H1 (cell line): ENCODE data around the gene PSME2. TPM values are rescaled to one million over a fixed set of nuclear protein-coding genes. Genes with fewer than 3 reads are reported as not detected.
A peak's percentile ranks its signal among the peaks of the same experiment; 100 is the strongest.

Experiments used
- CTCF ChIA-PET: fragments of 300-600 bp; sonication (Branson Sonifier 250); formaldehyde crosslinking; loops from one replicate; lab custom pipeline; 2021; ENCODE audit not compliant: partially characterized antibody; lab: Charles Lee
- POLR2A ChIA-PET: fragments of 300-600 bp; sonication (Branson Sonifier 250); formaldehyde crosslinking; loops from one replicate; lab custom pipeline; 2021; ENCODE audit warnings: inconsistent platforms; ENCODE audit not compliant: partially characterized antibody; lab: Charles Lee
- DNase-seq, 2 experiments: peaks; one replicate each; pipeline versions ENCODE4 v3.0.0 to v3.0.0-alpha.2; 2010 to 2022; ENCODE audit warnings: low spot score in 2 of 2, low read depth in 1 of 2, mixed read lengths in 1 of 2
- FAIRE-seq: peaks from 2 replicates; lab custom pipeline; 2011; peaks lifted over from hg19 to GRCh38; lab: Jason Lieb, UNC
- H2AFZ ChIP-seq: 2 replicates; pipeline ENCODE4 v1.8.1; 2012; ENCODE audit warnings: low read length, inconsistent platforms
- H2AK5ac ChIP-seq: 2 replicates; pipeline ENCODE4 v1.6.1; 2013; ENCODE audit warnings: low read depth, low read length
- H2BK120ac ChIP-seq: replicated peaks from 2 replicates; pipeline ENCODE3; 2013; ENCODE audit warnings: low read depth, low read length, inconsistent platforms
- H2BK12ac ChIP-seq: 2 replicates; pipeline ENCODE4 v1.6.1; 2013; ENCODE audit warnings: low read depth, low read length
- H2BK15ac ChIP-seq: 2 replicates; pipeline ENCODE4 v1.6.1; 2013; ENCODE audit warnings: low read length
- H2BK20ac ChIP-seq: 2 replicates; pipeline ENCODE4 v1.6.1; 2013; ENCODE audit warnings: low read length
- H2BK5ac ChIP-seq: 2 replicates; pipeline ENCODE4 v1.6.1; 2013; ENCODE audit warnings: low read depth, low read length
- H3K14ac ChIP-seq: 2 replicates; pipeline ENCODE4 v1.6.1; 2013; ENCODE audit warnings: inconsistent platforms; ENCODE audit not compliant: insufficient read length
- H3K18ac ChIP-seq: 2 replicates; pipeline ENCODE4 v1.6.1; 2013; ENCODE audit warnings: low read length; ENCODE audit errors: extremely low read depth
- H3K23ac ChIP-seq: 2 replicates; pipeline ENCODE4 v1.6.1; 2013; ENCODE audit warnings: inconsistent platforms; ENCODE audit not compliant: insufficient read length
- H3K23me2 ChIP-seq: 2 replicates; pipeline ENCODE4 v1.6.1; 2013; ENCODE audit warnings: low read depth, low read length
- H3K27ac ChIP-seq: 2 replicates; pipeline ENCODE4 v1.6.1; 2011; ENCODE audit warnings: low read depth, low read length, inconsistent platforms
- H3K27me3 ChIP-seq, 4 experiments: replicated peaks in 1 of 4; 1 replicate in 1 of 4; 2 replicates in 3 of 4; pipeline versions ENCODE4 v1.6.1 to v1.8.1; 2011 to 2013; ENCODE audit warnings: low read length in 3 of 4, mild to moderate bottlenecking in 3 of 4, inconsistent platforms in 2 of 4, mixed read lengths in 2 of 4, moderate library complexity in 1 of 4; ENCODE audit not compliant: control insufficient read depth in 3 of 4, insufficient read depth in 3 of 4; ENCODE audit errors: extremely low read depth in 1 of 4
- H3K36me3 ChIP-seq, 4 experiments: 2 replicates each; pipeline versions ENCODE4 v1.6.1 to v1.8.1; 2011 to 2013; ENCODE audit warnings: mild to moderate bottlenecking in 4 of 4, low read length in 3 of 4, moderate library complexity in 2 of 4, control low read depth in 1 of 4, inconsistent platforms in 1 of 4; ENCODE audit not compliant: insufficient read depth in 4 of 4, control insufficient read depth in 2 of 4
- H3K4ac ChIP-seq: replicated peaks from 2 replicates; pipeline ENCODE3; 2013; ENCODE audit warnings: low read length, low read depth, mixed read lengths, inconsistent platforms; ENCODE audit not compliant: insufficient read length
- H3K4me1 ChIP-seq, 4 experiments: replicated peaks in 1 of 4; 1 replicate in 1 of 4; 2 replicates in 3 of 4; pipeline versions ENCODE4 v1.6.1 to v1.8.1; 2011 to 2013; ENCODE audit warnings: low read length in 3 of 4, inconsistent platforms in 2 of 4, mixed read lengths in 1 of 4; ENCODE audit not compliant: insufficient read depth in 4 of 4, control insufficient read depth in 3 of 4
- H3K4me2 ChIP-seq, 2 experiments: 2 replicates each; pipeline versions ENCODE4 v1.6.1 to v1.8.1; 2011 to 2013; ENCODE audit warnings: low read depth in 2 of 2, low read length in 2 of 2, control low read depth in 1 of 2, inconsistent platforms in 1 of 2, mild to moderate bottlenecking in 1 of 2; ENCODE audit not compliant: insufficient read depth in 1 of 2
- H3K4me3 ChIP-seq, 4 experiments: fragments of 200-600, 300-600 bp in 1 of 4; sonication (generic), shearing (Covaris generic), sonication (Bioruptor Twin) in 1 of 4; 2 replicates each; pipeline versions ENCODE4 v1.5.1 to v1.8.1; 2011 to 2016; ENCODE audit warnings: low read length in 4 of 4, low read depth in 3 of 4, control low read depth in 2 of 4, inconsistent platforms in 2 of 4, mild to moderate bottlenecking in 2 of 4, mixed read lengths in 1 of 4, moderate library complexity in 1 of 4; ENCODE audit not compliant: insufficient read depth in 2 of 4; ENCODE audit errors: extremely low read depth in 1 of 4
- H3K56ac ChIP-seq: replicated peaks from 2 replicates; pipeline ENCODE3; 2013; ENCODE audit warnings: low read depth, mild to moderate bottlenecking, mixed read lengths, low read length, inconsistent platforms; ENCODE audit not compliant: insufficient read length
- H3K79me1 ChIP-seq: 2 replicates; pipeline ENCODE4 v1.6.1; 2013; ENCODE audit warnings: low read depth, low read length, control low read depth
- H3K79me2 ChIP-seq, 2 experiments: 2 replicates each; pipeline versions ENCODE4 v1.6.1 to v1.8.1; 2012 to 2013; ENCODE audit warnings: low read length in 2 of 2, mild to moderate bottlenecking in 2 of 2, inconsistent platforms in 1 of 2; ENCODE audit not compliant: insufficient read depth in 2 of 2, control insufficient read depth in 1 of 2
- H3K9ac ChIP-seq, 4 experiments: replicated peaks in 1 of 4; 1 replicate in 1 of 4; 2 replicates in 3 of 4; pipeline versions ENCODE4 v1.6.1 to v1.8.1; 2011 to 2013; ENCODE audit warnings: low read depth in 3 of 4, low read length in 3 of 4, control low read depth in 2 of 4, mild to moderate bottlenecking in 2 of 4, moderate library complexity in 2 of 4, inconsistent platforms in 1 of 4; ENCODE audit errors: extremely low read depth in 1 of 4
- H3K9me3 ChIP-seq, 2 experiments: 2 replicates each; pipeline versions ENCODE4 v1.6.1 to v1.8.1; 2012 to 2013; ENCODE audit warnings: mild to moderate bottlenecking in 2 of 2, moderate library complexity in 2 of 2, control low read depth in 1 of 2, inconsistent platforms in 1 of 2, low read depth in 1 of 2, low read length in 1 of 2, mixed read lengths in 1 of 2; ENCODE audit not compliant: insufficient read depth in 2 of 2
- H4K20me1 ChIP-seq, 2 experiments: replicated peaks in 1 of 2; 2 replicates each; pipeline versions ENCODE3 to v1.8.1; 2011 to 2013; ENCODE audit warnings: inconsistent platforms in 2 of 2, low read length in 2 of 2, mild to moderate bottlenecking in 1 of 2; ENCODE audit not compliant: insufficient read depth in 2 of 2, control insufficient read depth in 1 of 2
- H4K5ac ChIP-seq: 2 replicates; pipeline ENCODE4 v1.6.1; 2013; ENCODE audit warnings: low read length, low read depth, mixed read lengths, inconsistent platforms; ENCODE audit not compliant: insufficient read length
- H4K8ac ChIP-seq: 2 replicates; pipeline ENCODE4 v1.8.0; 2013; ENCODE audit warnings: mild to moderate bottlenecking, moderate library complexity, low read length, inconsistent platforms; ENCODE audit not compliant: insufficient read depth; ENCODE audit errors: extremely low read depth
- H4K91ac ChIP-seq: replicated peaks from 2 replicates; pipeline ENCODE3; 2013; ENCODE audit warnings: low read length, mixed read lengths, inconsistent platforms; ENCODE audit not compliant: insufficient read length
- CREB1 ChIP-seq: IDR thresholded peaks from 2 replicates; pipeline ENCODE4 v1.6.1; 2012; ENCODE audit warnings: inconsistent platforms
- CTBP2 ChIP-seq: IDR thresholded peaks from 2 replicates; pipeline ENCODE4 v1.7.0; 2011; ENCODE audit warnings: borderline replicate concordance, mild to moderate bottlenecking, moderate library complexity, mixed read lengths, low read length; ENCODE audit not compliant: insufficient read depth, insufficient read length
- EGR1 ChIP-seq: IDR thresholded peaks from 2 replicates; pipeline ENCODE4 v1.6.1; 2011; ENCODE audit warnings: low read depth, low read length, borderline replicate concordance
- GTF2F1 ChIP-seq: IDR thresholded peaks from 2 replicates; pipeline ENCODE4 v1.6.1; 2012; ENCODE audit warnings: low read depth, low read length, improper control_type of control experiment, borderline replicate concordance
- HDAC2 ChIP-seq, 2 experiments: fragments of 300-600 bp in 1 of 2; sonication (generic) in 1 of 2; IDR thresholded peaks; 2 replicates each; pipeline ENCODE4 v1.6.1; 2011 to 2012; ENCODE audit warnings: low read depth in 2 of 2, low read length in 2 of 2, mild to moderate bottlenecking in 2 of 2, moderate library complexity in 2 of 2, borderline replicate concordance in 1 of 2, inconsistent platforms in 1 of 2
- PHF8 ChIP-seq: fragments of 200-600 bp; sonication (generic); conservative IDR thresholded peaks from 2 replicates; pipeline ENCODE4 v1.7.1; 2012; ENCODE audit warnings: low read depth, mild to moderate bottlenecking, inconsistent platforms, low read length, moderate library complexity
- POU5F1 ChIP-seq: IDR thresholded peaks from 2 replicates; pipeline ENCODE4 v1.6.1; 2011; ENCODE audit warnings: low read depth, mild to moderate bottlenecking, low read length, moderate library complexity
- SUZ12 ChIP-seq: fragments of 200-600 bp; sonication (generic); IDR thresholded peaks from 2 replicates; pipeline ENCODE4 v1.6.1; 2012; ENCODE audit warnings: mild to moderate bottlenecking, inconsistent platforms, low read length, moderate library complexity, mixed read lengths
- TCF12 ChIP-seq: IDR thresholded peaks from 2 replicates; pipeline ENCODE4 v1.6.1; 2011; ENCODE audit warnings: low read depth, mild to moderate bottlenecking, low read length
- USF2 ChIP-seq: IDR thresholded peaks from 2 replicates; pipeline ENCODE4 v1.6.1; 2011; ENCODE audit warnings: low read length, improper control_type of control experiment
- WGBS, 2 experiments: shearing (Covaris generic) in 1 of 2; methylation state at CpG; one replicate each; pipeline versions ENCODE4 v1.1.6 to v1.1.7; 2013 to 2015; ENCODE audit warnings: low lambda C conversion rate in 2 of 2, mixed read lengths in 2 of 2, inconsistent platforms in 1 of 2, low coverage in 1 of 2, missing lambda C conversion rate in 1 of 2; ENCODE audit not compliant: insufficient replicate concordance in 2 of 2, insufficient coverage in 1 of 2, insufficient read length in 1 of 2; ENCODE audit errors: extremely low coverage in 1 of 2, missing lambda C conversion rate in 1 of 2; 5-methylcytosine and 5-hydroxymethylcytosine counted together
- polyA plus RNA-seq, 7 experiments: library from polyadenylated mRNA; depleted of rRNA in 3 of 7; stranded (reverse) in 5 of 7; unstranded in 2 of 7; fragments of >200 nt in 5 of 7; fragments of 200-250 nt in 2 of 7; gene quantifications; 1 replicate in 5 of 7; 2 replicates in 1 of 7; 4 replicates in 1 of 7; pipeline versions ENCODE4 v1.2.1 to v1.2.3, GENCODE V29; 2011 to 2013; ENCODE audit warnings: missing spikeins in 2 of 7, mixed read lengths in 2 of 7
- total RNA-seq: library from RNA; stranded (reverse); fragmentation: NEBNext Ultra II Directional; extraction: Animal tissue kit (Norgen Biotek cat#: 25700); gene quantifications from 2 replicates; pipeline ENCODE4 v1.2.1, GENCODE V29; 2021

The PSME2 gene
- total and polyA plus RNA-seq, 2 of the 8 experiments (the other 6 are each of a cell fraction or from before 2014, with no cell fraction given) = 71.8 to 111 TPM

GRCh38 chr14:24189059-24189375, 42.6 kb upstream of the PSME2 start:
- Histone ChIP-seq H3K4ac (no peak overlapping the region), H3K56ac (no peak overlapping the region), H2BK15ac (0 out of 2 replicates have a peak overlapping the region, but pooled peaks have one; percentile 89), H3K14ac (no peak overlapping the region), H3K27me3 (no peaks in the 10 kb centered on the region), H2AFZ (no peak overlapping the region), H3K4me1 (peaks cover 0 to 7% (median 4%) of the 10 kb centered on the region in 4 experiments; a peak in 6 of 7 replicates), H3K23me2 (peaks cover 5% of the 10 kb centered on the region), H2BK120ac (no peak overlapping the region), H3K23ac (no peak overlapping the region), H4K20me1 (peaks cover 0 to 16% of the 10 kb centered on the region in 2 experiments), H3K4me3 (peak overlapping the region; percentile 5 to 91 (median 81); a peak in 7 of 8 replicates), H3K79me1 (peaks cover 12% of the 10 kb centered on the region), H4K5ac (no peak overlapping the region), H3K27ac (no peak overlapping the region), H4K91ac (no peak overlapping the region), H3K9me3 (no peaks in the 10 kb centered on the region), H3K18ac (no peak overlapping the region), H3K4me2 (peak overlapping the region; percentile 41 to 70), H2BK12ac (no peak overlapping the region), H3K9ac (0 out of 7 replicates have a peak overlapping the region, but pooled peaks of 1 of the 4 experiments have one; percentile 42), H2AK5ac (no peak overlapping the region), H3K79me2 (peaks cover 0 to 13% of the 10 kb centered on the region in 2 experiments; a peak in 2 of 4 replicates), H3K36me3 (peaks cover 17 to 35% (median 32%) of the 10 kb centered on the region in 4 experiments; a peak in 7 of 8 replicates), H4K8ac (no peak overlapping the region), H2BK20ac (no peak overlapping the region), H2BK5ac (no peak overlapping the region)
- DNase-seq (no peak), FAIRE-seq (no peak)
- WGBS, 2 experiments = 25% methylated on average over 3 of the region's 3 CpGs; no CpG with 5 or more reads in 1 of the 2 experiments
- ChIA-PET CTCF (interaction anchor here (0.8 to 4.1 kb wide), 4 partner anchors 24 to 118 kb away, joined by 3 to 16 read pairs (median 4); partner anchors contain the start of genes CHMP4A, CIDEB, DHRS1 and IRF9), POLR2A (interaction anchor here (0.5 to 7.9 kb wide), 18 partner anchors 8 to 94 kb away, joined by 3 to 158 read pairs (median 4); partner anchors contain the start of genes CHMP4A, EMC9, IRF9 and MDP1)
- TF ChIP-seq PHF8 (no peak), TCF12 (no peak), CTBP2 (no peak), SUZ12 (no peak), USF2 (no peak), POU5F1 (no peak), HDAC2 (IDR thresholded peaks at IDR 0.05; ENCODE audit: borderline replicate concordance in 1 of 2, low read depth in 2 of 2, low read length in 2 of 2) (no peak), CREB1 (no peak), EGR1 (no peak), GTF2F1 (no peak)
